HuH-7.5 (cell line): Measurements from ENCODE around the gene ATP6V0A1.
"Not testable (repeated sequence)": the region's sequence is repeated elsewhere in the genome, so short reads cannot be mapped to it uniquely, and the experiment has no call there.

ENCODE experiments used
- DNase-seq: peaks from one replicate; pipeline ENCODE4 v3.0.0; 2011; ENCODE audit warnings: low spot score

The ATP6V0A1 gene

GRCh38 chr17:42541041-42541833, 82.6 kb downstream of the ATP6V0A1 start:
- DNase-seq = no peak

- DNase-seq = no peak
These were observed 84.8 kb downstream of the ATP6V0A1 start for GRCh38 chr17:42543190-42544079.

- no peak for DNase-seq
These were observed 86.2 kb downstream of the ATP6V0A1 start for GRCh38 chr17:42544874-42545283.

GRCh38 chr17:42545755-42546505, 87.3 kb downstream of the ATP6V0A1 start:
- not testable (repeated sequence) for DNase-seq

GRCh38 chr17:42547001-42547461, 88.4 kb downstream of the ATP6V0A1 start:
- no peak for DNase-seq

GRCh38 chr17:42547698-42548069, 89.0 kb downstream of the ATP6V0A1 start:
- DNase-seq = no peak

- peak; percentile 84 for DNase-seq
These were observed 89.6 kb downstream of the ATP6V0A1 start for GRCh38 chr17:42548070-42548837.

GRCh38 chr17:42548993-42549755, 90.5 kb downstream of the ATP6V0A1 start:
- DNase-seq = no peak

- not testable (repeated sequence) for DNase-seq
These were observed 94.1 kb downstream of the ATP6V0A1 start, which contains the start of gene HSD17B1 for GRCh38 chr17:42552736-42553135. Gene HSD17B1, plus strand, starts transcription at chr17:42552923. Its CDS starts 11 bp downstream, at chr17:42552934.

- DNase-seq = no peak
These were observed 94.6 kb downstream of the ATP6V0A1 start for GRCh38 chr17:42553161-42553818.

GRCh38 chr17:42553866-42554249, 95.2 kb downstream of the ATP6V0A1 start:
- DNase-seq = no peak

- peak; percentile 83 for DNase-seq
These were observed 95.8 kb downstream of the ATP6V0A1 start for GRCh38 chr17:42554250-42555121.

- no peak for DNase-seq
These were observed 96.5 kb downstream of the ATP6V0A1 start for GRCh38 chr17:42555122-42555622.

- not testable (repeated sequence) for DNase-seq
These were observed 97.4 kb downstream of the ATP6V0A1 start for GRCh38 chr17:42555961-42556617.

GRCh38 chr17:42559075-42559474, 100.4 kb downstream of the ATP6V0A1 start:
- no peak for DNase-seq

- DNase-seq = no peak
These were observed 101.6 kb downstream of the ATP6V0A1 start for GRCh38 chr17:42560246-42560645.

- peak; percentile 99 for DNase-seq
These were observed 103.3 kb downstream of the ATP6V0A1 start, which contains the start of gene COASY for GRCh38 chr17:42561897-42562387. Gene COASY, plus strand, starts transcription at chr17:42562148. Its CDS starts 475 bp downstream, at chr17:42562623.
